Breast epithelium (tissue), 3 donors: ENCODE results near the gene PCBD2.

Experiments used
- POLR2A ChIP-seq: fragments of 450-650 bp; IDR thresholded peaks from one replicate; pipeline ENCODE4 v1.6.1; 2016; ENCODE audit warnings: antibody characterized with exemption, mild to moderate bottlenecking, moderate library complexity
- TF ChIP-seq, protein P1 (sequence below), 3 donors: fragments of 450-650 bp; IDR thresholded peaks; one replicate each; pipeline ENCODE4 v1.5.1; 2016 to 2017; ENCODE audit warnings: antibody characterized with exemption in 3 of 3, mild to moderate bottlenecking in 3 of 3, moderate library complexity in 3 of 3

DNA sequence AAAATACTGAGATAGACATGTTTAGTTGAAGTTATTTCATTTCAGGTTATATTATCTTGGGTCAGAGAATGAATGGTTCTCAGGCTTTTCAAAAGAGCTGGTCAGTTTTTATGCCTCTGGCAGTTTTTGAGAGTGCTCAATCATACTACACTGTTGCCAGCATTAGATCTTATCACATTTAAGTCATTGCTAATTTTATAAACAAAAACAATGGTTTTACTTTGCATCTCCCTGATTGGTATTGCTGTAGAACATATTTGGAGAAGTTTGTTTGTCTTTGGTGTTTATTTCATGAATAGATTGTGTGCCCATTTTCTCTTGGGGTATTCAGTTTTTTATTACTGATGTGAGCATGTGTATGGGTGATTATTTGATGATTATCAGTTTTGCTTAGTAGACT is 64.2 kb downstream of the PCBD2 start:
- TF ChIP-seq, protein P1, sequence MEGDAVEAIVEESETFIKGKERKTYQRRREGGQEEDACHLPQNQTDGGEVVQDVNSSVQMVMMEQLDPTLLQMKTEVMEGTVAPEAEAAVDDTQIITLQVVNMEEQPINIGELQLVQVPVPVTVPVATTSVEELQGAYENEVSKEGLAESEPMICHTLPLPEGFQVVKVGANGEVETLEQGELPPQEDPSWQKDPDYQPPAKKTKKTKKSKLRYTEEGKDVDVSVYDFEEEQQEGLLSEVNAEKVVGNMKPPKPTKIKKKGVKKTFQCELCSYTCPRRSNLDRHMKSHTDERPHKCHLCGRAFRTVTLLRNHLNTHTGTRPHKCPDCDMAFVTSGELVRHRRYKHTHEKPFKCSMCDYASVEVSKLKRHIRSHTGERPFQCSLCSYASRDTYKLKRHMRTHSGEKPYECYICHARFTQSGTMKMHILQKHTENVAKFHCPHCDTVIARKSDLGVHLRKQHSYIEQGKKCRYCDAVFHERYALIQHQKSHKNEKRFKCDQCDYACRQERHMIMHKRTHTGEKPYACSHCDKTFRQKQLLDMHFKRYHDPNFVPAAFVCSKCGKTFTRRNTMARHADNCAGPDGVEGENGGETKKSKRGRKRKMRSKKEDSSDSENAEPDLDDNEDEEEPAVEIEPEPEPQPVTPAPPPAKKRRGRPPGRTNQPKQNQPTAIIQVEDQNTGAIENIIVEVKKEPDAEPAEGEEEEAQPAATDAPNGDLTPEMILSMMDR (IDR thresholded peaks at IDR 0.05), result no peak
- no peak for TF ChIP-seq POLR2A
